ENCODE results near the gene HSP90AB1. TPM values are rescaled to one million over a fixed set of nuclear protein-coding genes. Genes with fewer than 3 reads are reported as not detected.

The HSP90AB1 gene
- total and polyA plus RNA-seq, 9 of the 15 experiments (the other 6 are each of a cell fraction or from before 2014, with no cell fraction given) = 1,780 to 3,358 (median 2,262) TPM

DNA sequence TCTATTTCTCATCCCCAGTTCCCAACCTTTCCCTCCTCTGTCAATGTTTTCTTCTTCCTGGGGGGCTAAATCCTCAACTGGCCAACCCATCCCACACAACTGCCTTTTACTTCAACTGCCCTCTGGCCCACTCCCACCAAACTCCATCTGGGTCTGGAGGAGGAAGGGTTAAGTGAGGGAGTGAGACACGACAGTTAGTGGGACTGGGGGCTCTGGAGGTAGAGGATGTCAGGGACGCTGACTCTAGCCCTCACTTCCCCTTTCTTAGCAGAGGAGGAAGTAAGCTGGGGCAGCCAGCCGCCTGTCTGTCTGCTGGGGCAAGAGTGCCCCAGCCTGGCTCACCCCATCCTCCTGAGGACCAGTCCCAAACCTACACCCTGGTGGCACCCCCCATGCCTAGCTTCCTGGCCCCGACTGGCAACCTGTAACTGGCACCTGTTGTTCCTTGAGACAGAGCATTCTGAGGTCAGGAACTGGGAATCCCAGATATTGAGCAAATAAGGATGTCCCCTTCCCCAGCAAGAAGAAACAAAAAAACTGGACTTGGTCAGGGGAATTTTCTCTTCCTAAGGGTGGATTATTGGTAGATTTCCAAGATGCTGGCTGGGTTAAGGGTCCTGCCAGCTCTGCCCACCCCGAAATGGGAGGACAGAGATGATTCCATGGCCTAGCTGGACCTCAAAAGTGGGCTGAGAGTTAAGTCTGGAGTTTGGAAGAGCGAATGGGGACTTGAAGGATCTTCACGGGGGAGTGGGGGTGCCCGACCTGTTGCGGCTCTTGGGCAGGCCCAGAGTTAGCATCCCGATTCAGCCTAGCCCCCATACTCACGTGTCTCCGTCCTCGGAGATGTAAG, 17.5 kb downstream of the HSP90AB1 start (continued):
- 0 out of 4 replicates have a peak, but pooled peaks of 1 of the 2 experiments have one; percentile 29 for TF ChIP-seq ETV6 (IDR thresholded peaks at IDR 0.05; ENCODE audit: borderline replicate concordance in 1 of 2, low read depth in 2 of 2, low read length in 1 of 2)
- TF ChIP-seq ETV6 (CRISPR knock-in tag; IDR thresholded peaks at IDR 0.05; ENCODE audit: borderline replicate concordance) = no peak
- TF ChIP-seq ZNF551 (CRISPR knock-in tag; IDR thresholded peaks at IDR 0.05) = no peak
- TF ChIP-seq HDAC2 (IDR thresholded peaks at IDR 0.05) = peak; percentile 42; the same call in 1 of the 2 replicates
- no peak for TF ChIP-seq SIX5 (IDR thresholded peaks at IDR 0.05; ENCODE audit: borderline replicate concordance in 1 of 2, insufficient read depth in 1 of 2, low read depth in 1 of 2, low read length in 2 of 2)
- no peak for TF ChIP-seq ZKSCAN3 (CRISPR knock-in tag; IDR thresholded peaks at IDR 0.05)
- TF ChIP-seq ZBTB17 (CRISPR knock-in tag; IDR thresholded peaks at IDR 0.05) = no peak
- TF ChIP-seq ZNF165 (CRISPR knock-in tag; IDR thresholded peaks at IDR 0.05; ENCODE audit: borderline replicate concordance) = no peak
- TF ChIP-seq SNIP1 (IDR thresholded peaks at IDR 0.05; ENCODE audit: low read depth) = no peak
- peak in 1 of 2 experiments; percentile 47; a peak in 1 of 4 replicates for TF ChIP-seq KDM1A (IDR thresholded peaks at IDR 0.05)
- no peak for TF ChIP-seq FOXM1 (IDR thresholded peaks at IDR 0.05; ENCODE audit: low read depth)
- no peak for TF ChIP-seq FOXM1 (CRISPR knock-in tag; IDR thresholded peaks at IDR 0.05; ENCODE audit: low read depth)
- no peak for TF ChIP-seq CBX5 (IDR thresholded peaks at IDR 0.05; ENCODE audit: borderline replicate concordance, low read depth)
- no peak for TF ChIP-seq RBM15 (IDR thresholded peaks at IDR 0.05; ENCODE audit: insufficient read depth, low read length)
- TF ChIP-seq POLR2A (conservative IDR thresholded peaks at IDR 0.05) = no peak
- TF ChIP-seq, protein P1, sequence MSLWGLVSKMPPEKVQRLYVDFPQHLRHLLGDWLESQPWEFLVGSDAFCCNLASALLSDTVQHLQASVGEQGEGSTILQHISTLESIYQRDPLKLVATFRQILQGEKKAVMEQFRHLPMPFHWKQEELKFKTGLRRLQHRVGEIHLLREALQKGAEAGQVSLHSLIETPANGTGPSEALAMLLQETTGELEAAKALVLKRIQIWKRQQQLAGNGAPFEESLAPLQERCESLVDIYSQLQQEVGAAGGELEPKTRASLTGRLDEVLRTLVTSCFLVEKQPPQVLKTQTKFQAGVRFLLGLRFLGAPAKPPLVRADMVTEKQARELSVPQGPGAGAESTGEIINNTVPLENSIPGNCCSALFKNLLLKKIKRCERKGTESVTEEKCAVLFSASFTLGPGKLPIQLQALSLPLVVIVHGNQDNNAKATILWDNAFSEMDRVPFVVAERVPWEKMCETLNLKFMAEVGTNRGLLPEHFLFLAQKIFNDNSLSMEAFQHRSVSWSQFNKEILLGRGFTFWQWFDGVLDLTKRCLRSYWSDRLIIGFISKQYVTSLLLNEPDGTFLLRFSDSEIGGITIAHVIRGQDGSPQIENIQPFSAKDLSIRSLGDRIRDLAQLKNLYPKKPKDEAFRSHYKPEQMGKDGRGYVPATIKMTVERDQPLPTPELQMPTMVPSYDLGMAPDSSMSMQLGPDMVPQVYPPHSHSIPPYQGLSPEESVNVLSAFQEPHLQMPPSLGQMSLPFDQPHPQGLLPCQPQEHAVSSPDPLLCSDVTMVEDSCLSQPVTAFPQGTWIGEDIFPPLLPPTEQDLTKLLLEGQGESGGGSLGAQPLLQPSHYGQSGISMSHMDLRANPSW (CRISPR knock-in tag; IDR thresholded peaks at IDR 0.05) = no peak
- TF ChIP-seq, protein P2, sequence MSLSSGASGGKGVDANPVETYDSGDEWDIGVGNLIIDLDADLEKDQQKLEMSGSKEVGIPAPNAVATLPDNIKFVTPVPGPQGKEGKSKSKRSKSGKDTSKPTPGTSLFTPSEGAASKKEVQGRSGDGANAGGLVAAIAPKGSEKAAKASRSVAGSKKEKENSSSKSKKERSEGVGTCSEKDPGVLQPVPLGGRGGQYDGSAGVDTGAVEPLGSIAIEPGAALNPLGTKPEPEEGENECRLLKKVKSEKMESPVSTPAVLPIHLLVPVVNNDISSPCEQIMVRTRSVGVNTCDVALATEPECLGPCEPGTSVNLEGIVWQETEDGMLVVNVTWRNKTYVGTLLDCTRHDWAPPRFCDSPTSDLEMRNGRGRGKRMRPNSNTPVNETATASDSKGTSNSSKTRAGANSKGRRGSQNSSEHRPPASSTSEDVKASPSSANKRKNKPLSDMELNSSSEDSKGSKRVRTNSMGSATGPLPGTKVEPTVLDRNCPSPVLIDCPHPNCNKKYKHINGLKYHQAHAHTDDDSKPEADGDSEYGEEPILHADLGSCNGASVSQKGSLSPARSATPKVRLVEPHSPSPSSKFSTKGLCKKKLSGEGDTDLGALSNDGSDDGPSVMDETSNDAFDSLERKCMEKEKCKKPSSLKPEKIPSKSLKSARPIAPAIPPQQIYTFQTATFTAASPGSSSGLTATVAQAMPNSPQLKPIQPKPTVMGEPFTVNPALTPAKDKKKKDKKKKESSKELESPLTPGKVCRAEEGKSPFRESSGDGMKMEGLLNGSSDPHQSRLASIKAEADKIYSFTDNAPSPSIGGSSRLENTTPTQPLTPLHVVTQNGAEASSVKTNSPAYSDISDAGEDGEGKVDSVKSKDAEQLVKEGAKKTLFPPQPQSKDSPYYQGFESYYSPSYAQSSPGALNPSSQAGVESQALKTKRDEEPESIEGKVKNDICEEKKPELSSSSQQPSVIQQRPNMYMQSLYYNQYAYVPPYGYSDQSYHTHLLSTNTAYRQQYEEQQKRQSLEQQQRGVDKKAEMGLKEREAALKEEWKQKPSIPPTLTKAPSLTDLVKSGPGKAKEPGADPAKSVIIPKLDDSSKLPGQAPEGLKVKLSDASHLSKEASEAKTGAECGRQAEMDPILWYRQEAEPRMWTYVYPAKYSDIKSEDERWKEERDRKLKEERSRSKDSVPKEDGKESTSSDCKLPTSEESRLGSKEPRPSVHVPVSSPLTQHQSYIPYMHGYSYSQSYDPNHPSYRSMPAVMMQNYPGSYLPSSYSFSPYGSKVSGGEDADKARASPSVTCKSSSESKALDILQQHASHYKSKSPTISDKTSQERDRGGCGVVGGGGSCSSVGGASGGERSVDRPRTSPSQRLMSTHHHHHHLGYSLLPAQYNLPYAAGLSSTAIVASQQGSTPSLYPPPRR (CRISPR knock-in tag; IDR thresholded peaks at IDR 0.05; ENCODE audit: borderline replicate concordance) = no peak; the same call in 1 of the 2 replicates
- no peak for TF ChIP-seq NFE2L1 (tag; IDR thresholded peaks at IDR 0.05; ENCODE audit: borderline replicate concordance, low read depth)
- TF ChIP-seq LEF1 (IDR thresholded peaks at IDR 0.05) = peak; percentile 31; the same call in 1 of the 2 replicates
- no peak for TF ChIP-seq STAT5A (IDR thresholded peaks at IDR 0.05; ENCODE audit: borderline replicate concordance, low read length)
- TF ChIP-seq THRAP3 (IDR thresholded peaks at IDR 0.05; ENCODE audit: borderline replicate concordance) = no peak
- TF ChIP-seq SMARCE1 (IDR thresholded peaks at IDR 0.05) = peak; percentile 41; the same call in 1 of the 2 replicates
- 0 out of 2 replicates have a peak, but pooled peaks have one; percentile 11 for TF ChIP-seq ZNF431 (CRISPR knock-in tag; IDR thresholded peaks at IDR 0.05)

All from K562 (cell line).